H1 (cell line): ENCODE results near the gene DYSF. TPM values are rescaled to one million over a fixed set of nuclear protein-coding genes. Genes with fewer than 3 reads are reported as not detected.

Source experiments
- CTCF ChIA-PET: fragments of 300-600 bp; sonication (Branson Sonifier 250); formaldehyde crosslinking; loops from one replicate; lab custom pipeline; 2021; ENCODE audit not compliant: partially characterized antibody; lab: Charles Lee
- POLR2A ChIA-PET: fragments of 300-600 bp; sonication (Branson Sonifier 250); formaldehyde crosslinking; loops from one replicate; lab custom pipeline; 2021; ENCODE audit warnings: inconsistent platforms; ENCODE audit not compliant: partially characterized antibody; lab: Charles Lee
- DNase-seq, 2 experiments: peaks; one replicate each; pipeline versions ENCODE4 v3.0.0 to v3.0.0-alpha.2; 2010 to 2022; ENCODE audit warnings: low spot score in 2 of 2, low read depth in 1 of 2, mixed read lengths in 1 of 2
- FAIRE-seq: peaks from 2 replicates; lab custom pipeline; 2011; peaks lifted over from hg19 to GRCh38; lab: Jason Lieb, UNC
- H2AFZ ChIP-seq: 2 replicates; pipeline ENCODE4 v1.8.1; 2012; ENCODE audit warnings: low read length, inconsistent platforms
- H2AK5ac ChIP-seq: 2 replicates; pipeline ENCODE4 v1.6.1; 2013; ENCODE audit warnings: low read depth, low read length
- H2BK120ac ChIP-seq: replicated peaks from 2 replicates; pipeline ENCODE3; 2013; ENCODE audit warnings: low read depth, low read length, inconsistent platforms
- H2BK12ac ChIP-seq: 2 replicates; pipeline ENCODE4 v1.6.1; 2013; ENCODE audit warnings: low read depth, low read length
- H2BK15ac ChIP-seq: 2 replicates; pipeline ENCODE4 v1.6.1; 2013; ENCODE audit warnings: low read length
- H2BK20ac ChIP-seq: 2 replicates; pipeline ENCODE4 v1.6.1; 2013; ENCODE audit warnings: low read length
- H2BK5ac ChIP-seq: 2 replicates; pipeline ENCODE4 v1.6.1; 2013; ENCODE audit warnings: low read depth, low read length
- H3K14ac ChIP-seq: 2 replicates; pipeline ENCODE4 v1.6.1; 2013; ENCODE audit warnings: inconsistent platforms; ENCODE audit not compliant: insufficient read length
- H3K18ac ChIP-seq: 2 replicates; pipeline ENCODE4 v1.6.1; 2013; ENCODE audit warnings: low read length; ENCODE audit errors: extremely low read depth
- H3K23ac ChIP-seq: 2 replicates; pipeline ENCODE4 v1.6.1; 2013; ENCODE audit warnings: inconsistent platforms; ENCODE audit not compliant: insufficient read length
- H3K23me2 ChIP-seq: 2 replicates; pipeline ENCODE4 v1.6.1; 2013; ENCODE audit warnings: low read depth, low read length
- H3K27ac ChIP-seq: 2 replicates; pipeline ENCODE4 v1.6.1; 2011; ENCODE audit warnings: low read depth, low read length, inconsistent platforms
- H3K27me3 ChIP-seq, 4 experiments: replicated peaks in 1 of 4; 1 replicate in 1 of 4; 2 replicates in 3 of 4; pipeline versions ENCODE4 v1.6.1 to v1.8.1; 2011 to 2013; ENCODE audit warnings: low read length in 3 of 4, mild to moderate bottlenecking in 3 of 4, inconsistent platforms in 2 of 4, mixed read lengths in 2 of 4, moderate library complexity in 1 of 4; ENCODE audit not compliant: control insufficient read depth in 3 of 4, insufficient read depth in 3 of 4; ENCODE audit errors: extremely low read depth in 1 of 4
- H3K36me3 ChIP-seq, 4 experiments: 2 replicates each; pipeline versions ENCODE4 v1.6.1 to v1.8.1; 2011 to 2013; ENCODE audit warnings: mild to moderate bottlenecking in 4 of 4, low read length in 3 of 4, moderate library complexity in 2 of 4, control low read depth in 1 of 4, inconsistent platforms in 1 of 4; ENCODE audit not compliant: insufficient read depth in 4 of 4, control insufficient read depth in 2 of 4
- H3K4ac ChIP-seq: replicated peaks from 2 replicates; pipeline ENCODE3; 2013; ENCODE audit warnings: low read length, low read depth, mixed read lengths, inconsistent platforms; ENCODE audit not compliant: insufficient read length
- H3K4me1 ChIP-seq, 4 experiments: replicated peaks in 1 of 4; 1 replicate in 1 of 4; 2 replicates in 3 of 4; pipeline versions ENCODE4 v1.6.1 to v1.8.1; 2011 to 2013; ENCODE audit warnings: low read length in 3 of 4, inconsistent platforms in 2 of 4, mixed read lengths in 1 of 4; ENCODE audit not compliant: insufficient read depth in 4 of 4, control insufficient read depth in 3 of 4
- H3K4me2 ChIP-seq, 2 experiments: 2 replicates each; pipeline versions ENCODE4 v1.6.1 to v1.8.1; 2011 to 2013; ENCODE audit warnings: low read depth in 2 of 2, low read length in 2 of 2, control low read depth in 1 of 2, inconsistent platforms in 1 of 2, mild to moderate bottlenecking in 1 of 2; ENCODE audit not compliant: insufficient read depth in 1 of 2
- H3K4me3 ChIP-seq, 4 experiments: fragments of 200-600, 300-600 bp in 1 of 4; sonication (generic), shearing (Covaris generic), sonication (Bioruptor Twin) in 1 of 4; 2 replicates each; pipeline versions ENCODE4 v1.5.1 to v1.8.1; 2011 to 2016; ENCODE audit warnings: low read length in 4 of 4, low read depth in 3 of 4, control low read depth in 2 of 4, inconsistent platforms in 2 of 4, mild to moderate bottlenecking in 2 of 4, mixed read lengths in 1 of 4, moderate library complexity in 1 of 4; ENCODE audit not compliant: insufficient read depth in 2 of 4; ENCODE audit errors: extremely low read depth in 1 of 4
- H3K56ac ChIP-seq: replicated peaks from 2 replicates; pipeline ENCODE3; 2013; ENCODE audit warnings: low read depth, mild to moderate bottlenecking, mixed read lengths, low read length, inconsistent platforms; ENCODE audit not compliant: insufficient read length
- H3K79me1 ChIP-seq: 2 replicates; pipeline ENCODE4 v1.6.1; 2013; ENCODE audit warnings: low read depth, low read length, control low read depth
- H3K79me2 ChIP-seq, 2 experiments: 2 replicates each; pipeline versions ENCODE4 v1.6.1 to v1.8.1; 2012 to 2013; ENCODE audit warnings: low read length in 2 of 2, mild to moderate bottlenecking in 2 of 2, inconsistent platforms in 1 of 2; ENCODE audit not compliant: insufficient read depth in 2 of 2, control insufficient read depth in 1 of 2
- H3K9ac ChIP-seq, 4 experiments: replicated peaks in 1 of 4; 1 replicate in 1 of 4; 2 replicates in 3 of 4; pipeline versions ENCODE4 v1.6.1 to v1.8.1; 2011 to 2013; ENCODE audit warnings: low read depth in 3 of 4, low read length in 3 of 4, control low read depth in 2 of 4, mild to moderate bottlenecking in 2 of 4, moderate library complexity in 2 of 4, inconsistent platforms in 1 of 4; ENCODE audit errors: extremely low read depth in 1 of 4
- H3K9me3 ChIP-seq, 2 experiments: 2 replicates each; pipeline versions ENCODE4 v1.6.1 to v1.8.1; 2012 to 2013; ENCODE audit warnings: mild to moderate bottlenecking in 2 of 2, moderate library complexity in 2 of 2, control low read depth in 1 of 2, inconsistent platforms in 1 of 2, low read depth in 1 of 2, low read length in 1 of 2, mixed read lengths in 1 of 2; ENCODE audit not compliant: insufficient read depth in 2 of 2
- H4K20me1 ChIP-seq, 2 experiments: replicated peaks in 1 of 2; 2 replicates each; pipeline versions ENCODE3 to v1.8.1; 2011 to 2013; ENCODE audit warnings: inconsistent platforms in 2 of 2, low read length in 2 of 2, mild to moderate bottlenecking in 1 of 2; ENCODE audit not compliant: insufficient read depth in 2 of 2, control insufficient read depth in 1 of 2
- H4K5ac ChIP-seq: 2 replicates; pipeline ENCODE4 v1.6.1; 2013; ENCODE audit warnings: low read length, low read depth, mixed read lengths, inconsistent platforms; ENCODE audit not compliant: insufficient read length
- H4K8ac ChIP-seq: 2 replicates; pipeline ENCODE4 v1.8.0; 2013; ENCODE audit warnings: mild to moderate bottlenecking, moderate library complexity, low read length, inconsistent platforms; ENCODE audit not compliant: insufficient read depth; ENCODE audit errors: extremely low read depth
- H4K91ac ChIP-seq: replicated peaks from 2 replicates; pipeline ENCODE3; 2013; ENCODE audit warnings: low read length, mixed read lengths, inconsistent platforms; ENCODE audit not compliant: insufficient read length
- ATF2 ChIP-seq: IDR thresholded peaks from 2 replicates; pipeline ENCODE4 v1.6.1; 2012; ENCODE audit warnings: low read length, inconsistent platforms
- ATF3 ChIP-seq: IDR thresholded peaks from 2 replicates; pipeline ENCODE4 v1.6.1; 2011; ENCODE audit warnings: low read depth, mild to moderate bottlenecking, low read length; ENCODE audit not compliant: insufficient read depth
- E2F6 ChIP-seq: IDR thresholded peaks from 2 replicates; pipeline ENCODE4 v1.6.1; 2012; ENCODE audit warnings: inconsistent platforms
- EGR1 ChIP-seq: IDR thresholded peaks from 2 replicates; pipeline ENCODE4 v1.6.1; 2011; ENCODE audit warnings: low read depth, low read length, borderline replicate concordance
- EP300 ChIP-seq, 2 experiments: IDR thresholded peaks; 1 replicate in 1 of 2; 2 replicates in 1 of 2; pipeline ENCODE4 v1.6.1; 2011 to 2012; ENCODE audit warnings: low read depth in 2 of 2, low read length in 2 of 2, mild to moderate bottlenecking in 2 of 2, borderline replicate concordance in 1 of 2, inconsistent platforms in 1 of 2, moderate library complexity in 1 of 2
- GABPA ChIP-seq: IDR thresholded peaks from 2 replicates; pipeline ENCODE4 v1.6.1; 2011; ENCODE audit warnings: mild to moderate bottlenecking, low read length, moderate library complexity, borderline replicate concordance; ENCODE audit not compliant: insufficient read depth
- GTF2F1 ChIP-seq: IDR thresholded peaks from 2 replicates; pipeline ENCODE4 v1.6.1; 2012; ENCODE audit warnings: low read depth, low read length, improper control_type of control experiment, borderline replicate concordance
- KDM4A ChIP-seq: IDR thresholded peaks from one replicate; pipeline ENCODE4 v1.7.1; 2012; ENCODE audit warnings: low read depth, mild to moderate bottlenecking, moderate library complexity, low read length, inconsistent platforms; ENCODE audit not compliant: severe bottlenecking
- KDM5A ChIP-seq: fragments of 200-600 bp; IDR thresholded peaks from 2 replicates; pipeline ENCODE4 v1.7.1; 2012; ENCODE audit warnings: mild to moderate bottlenecking, low read length, inconsistent platforms, mixed read lengths
- POLR2AphosphoS5 ChIP-seq: IDR thresholded peaks from 2 replicates; pipeline ENCODE4 v1.6.1; 2011; ENCODE audit warnings: low read depth, low read length
- WGBS, 2 experiments: shearing (Covaris generic) in 1 of 2; methylation state at CpG; one replicate each; pipeline versions ENCODE4 v1.1.6 to v1.1.7; 2013 to 2015; ENCODE audit warnings: low lambda C conversion rate in 2 of 2, mixed read lengths in 2 of 2, inconsistent platforms in 1 of 2, low coverage in 1 of 2, missing lambda C conversion rate in 1 of 2; ENCODE audit not compliant: insufficient replicate concordance in 2 of 2, insufficient coverage in 1 of 2, insufficient read length in 1 of 2; ENCODE audit errors: extremely low coverage in 1 of 2, missing lambda C conversion rate in 1 of 2; 5-methylcytosine and 5-hydroxymethylcytosine counted together
- polyA plus RNA-seq, 7 experiments: library from polyadenylated mRNA; depleted of rRNA in 3 of 7; stranded (reverse) in 5 of 7; unstranded in 2 of 7; fragments of >200 nt in 5 of 7; fragments of 200-250 nt in 2 of 7; gene quantifications; 1 replicate in 5 of 7; 2 replicates in 1 of 7; 4 replicates in 1 of 7; pipeline versions ENCODE4 v1.2.1 to v1.2.3, GENCODE V29; 2011 to 2013; ENCODE audit warnings: missing spikeins in 2 of 7, mixed read lengths in 2 of 7
- total RNA-seq: library from RNA; stranded (reverse); fragmentation: NEBNext Ultra II Directional; extraction: Animal tissue kit (Norgen Biotek cat#: 25700); gene quantifications from 2 replicates; pipeline ENCODE4 v1.2.1, GENCODE V29; 2021

DYSF gene
- total and polyA plus RNA-seq, 2 of the 8 experiments (the other 6 are each of a cell fraction or from before 2014, with no cell fraction given): 5.8 to 7.1 TPM

GRCh38 chr2:71686781-71687180 is 233.4 kb downstream of the DYSF start:
- ChIA-PET POLR2A (interaction anchor here (3.3 kb wide), 1 partner anchor 8 kb away, joined by 10 read pairs; no protein-coding TSS in a partner anchor), CTCF (interaction anchor here (0.7 to 1.4 kb wide), 5 partner anchors 17 to 464 kb away, joined by 3 to 6 read pairs (median 4); no protein-coding TSS in a partner anchor)
- TF ChIP-seq ATF3 (no peak), KDM4A (no peak), ATF2 (no peak), GTF2F1 (no peak), POLR2AphosphoS5 (no peak), EGR1 (no peak), GABPA (no peak), KDM5A (no peak), E2F6 (no peak), EP300 (IDR thresholded peaks at IDR 0.05; ENCODE audit: borderline replicate concordance in 1 of 2, low read depth in 2 of 2, low read length in 2 of 2) (no peak)

More at GRCh38 chr2:71686781-71687180, 233.4 kb downstream of the DYSF start:
- H3K9ac ChIP-seq: no peak overlapping the region
- no peak overlapping the region for H2AFZ ChIP-seq
- no peak overlapping the region for H3K14ac ChIP-seq
- H2BK5ac ChIP-seq: no peak overlapping the region
- H4K8ac ChIP-seq: no peak overlapping the region
- H3K4me2 ChIP-seq: no peak overlapping the region
- FAIRE-seq: no peak
- peaks cover 0 to 6% (median 0%) of the 10 kb centered on the region in 4 experiments; a peak in 3 of 7 replicates for H3K4me1 ChIP-seq
- H3K23ac ChIP-seq: no peak overlapping the region
- no peak overlapping the region for H3K4ac ChIP-seq
- H3K79me2 ChIP-seq: no peaks in the 10 kb centered on the region
- no peak overlapping the region for H2BK15ac ChIP-seq
- no peaks in the 10 kb centered on the region for H3K9me3 ChIP-seq
- H3K56ac ChIP-seq: no peak overlapping the region
- no CpG with 5 or more reads among the region's 6 CpGs for WGBS, 2 experiments
- H2BK120ac ChIP-seq: no peak overlapping the region
- H3K79me1 ChIP-seq: no peaks in the 10 kb centered on the region
- no peak overlapping the region for H2BK12ac ChIP-seq
- no peak overlapping the region for H3K27ac ChIP-seq
- no peak overlapping the region for H3K18ac ChIP-seq
- no peaks in the 10 kb centered on the region; the same call in 1 of the 2 replicates for H3K23me2 ChIP-seq
- H4K20me1 ChIP-seq: no peaks in the 10 kb centered on the region
- H4K5ac ChIP-seq: no peak overlapping the region
- H3K27me3 ChIP-seq: peaks cover 0 to 2% (median 0%) of the 10 kb centered on the region in 4 experiments; a peak in 1 of 7 replicates
- DNase-seq: no peak
- H2BK20ac ChIP-seq: no peak overlapping the region
- no peak overlapping the region for H2AK5ac ChIP-seq
- no peak overlapping the region for H3K4me3 ChIP-seq
- no peaks in the 10 kb centered on the region for H3K36me3 ChIP-seq
- no peak overlapping the region for H4K91ac ChIP-seq
